Measurements from ENCODE around the gene PDIA5.

PDIA5 gene

GRCh38 chr3:123163141-123163540 lies 96.3 kb downstream of the PDIA5 start:
- TF ChIP-seq CTCF (IDR thresholded peaks at IDR 0.05; ENCODE audit: low read depth, low read length, missing control alignments) = no peak
- no peak for DNase-seq (ENCODE audit: low read depth)
- H3K4me3 ChIP-seq (ENCODE audit: low read depth, low read length) = no peak overlapping the region
- in situ Hi-C loops (cut with HindIII; ENCODE audit: low sequenced_read_pairs) = no loop called here

- in situ Hi-C loops (cut with HindIII; ENCODE audit: low sequenced_read_pairs) = no loop called here
- TF ChIP-seq CTCF (IDR thresholded peaks at IDR 0.05; ENCODE audit: low read depth, low read length, missing control alignments) = no peak
- no peak overlapping the region for H3K4me3 ChIP-seq (ENCODE audit: low read depth, low read length)
- no peak for DNase-seq (ENCODE audit: low read depth)
Measured at GRCh38 chr3:123165163-123165562, 98.3 kb downstream of the PDIA5 start.

GRCh38 chr3:123167686-123168085 lies 100.9 kb downstream of the PDIA5 start:
- in situ Hi-C loops (cut with HindIII; ENCODE audit: low sequenced_read_pairs) = no loop called here
- DNase-seq (ENCODE audit: low read depth) = no peak
- no peak for TF ChIP-seq CTCF (IDR thresholded peaks at IDR 0.05; ENCODE audit: low read depth, low read length, missing control alignments)
- no peak overlapping the region for H3K4me3 ChIP-seq (ENCODE audit: low read depth, low read length)

GRCh38 chr3:123168122-123168521 lies 101.3 kb downstream of the PDIA5 start:
- DNase-seq (ENCODE audit: low read depth) = no peak
- TF ChIP-seq CTCF (IDR thresholded peaks at IDR 0.05; ENCODE audit: low read depth, low read length, missing control alignments) = no peak
- in situ Hi-C loops (cut with HindIII; ENCODE audit: low sequenced_read_pairs) = no loop called here
- no peak overlapping the region for H3K4me3 ChIP-seq (ENCODE audit: low read depth, low read length)

- no peak overlapping the region for H3K4me3 ChIP-seq (ENCODE audit: low read depth, low read length)
- no peak for TF ChIP-seq CTCF (IDR thresholded peaks at IDR 0.05; ENCODE audit: low read depth, low read length, missing control alignments)
- DNase-seq (ENCODE audit: low read depth) = no peak
- in situ Hi-C loops (cut with HindIII; ENCODE audit: low sequenced_read_pairs) = no loop called here
Measured at GRCh38 chr3:123168605-123169004, 101.8 kb downstream of the PDIA5 start.

GRCh38 chr3:123169492-123169929 lies 102.7 kb downstream of the PDIA5 start:
- no peak overlapping the region for H3K4me3 ChIP-seq (ENCODE audit: low read depth, low read length)
- no peak for DNase-seq (ENCODE audit: low read depth)
- in situ Hi-C loops (cut with HindIII; ENCODE audit: low sequenced_read_pairs) = no loop called here
- no peak for TF ChIP-seq CTCF (IDR thresholded peaks at IDR 0.05; ENCODE audit: low read depth, low read length, missing control alignments)

GRCh38 chr3:123169930-123170329 lies 103.1 kb downstream of the PDIA5 start:
- DNase-seq (ENCODE audit: low read depth) = no peak
- in situ Hi-C loops (cut with HindIII; ENCODE audit: low sequenced_read_pairs) = no loop called here
- no peak overlapping the region for H3K4me3 ChIP-seq (ENCODE audit: low read depth, low read length)
- TF ChIP-seq CTCF (IDR thresholded peaks at IDR 0.05; ENCODE audit: low read depth, low read length, missing control alignments) = no peak

Data from astrocyte of the cerebellum (primary cell).